ENCODE measurements around the gene TRMT61B.

The TRMT61B gene

GRCh38 chr2:28869494-28870145, 489 bp downstream of the TRMT61B start:
- DNase-seq (ENCODE audit: low read depth), result no peak
- H3K4me3 ChIP-seq (ENCODE audit: low read depth, low read length), result peak overlapping the region; percentile 72

GRCh38 chr2:28868611-28869010, 1.5 kb downstream of the TRMT61B start:
- H3K4me3 ChIP-seq (ENCODE audit: low read depth, low read length), result peak overlapping the region; percentile 16
- no peak for DNase-seq (ENCODE audit: low read depth)

- no peak overlapping the region for H3K4me3 ChIP-seq (ENCODE audit: low read depth, low read length)
- no peak for DNase-seq (ENCODE audit: low read depth)
Measured at GRCh38 chr2:28855977-28856376, 14.1 kb downstream of the TRMT61B start.

- H3K4me3 ChIP-seq (ENCODE audit: low read depth, low read length), result no peak overlapping the region
- DNase-seq (ENCODE audit: low read depth), result no peak
Measured at GRCh38 chr2:28855193-28855592, 14.9 kb downstream of the TRMT61B start.

GRCh38 chr2:28842042-28842441, 28.1 kb downstream of the TRMT61B start:
- no peak for DNase-seq (ENCODE audit: low read depth)
- no peak overlapping the region for H3K4me3 ChIP-seq (ENCODE audit: low read depth, low read length)

- DNase-seq (ENCODE audit: low read depth), result no peak
- H3K4me3 ChIP-seq (ENCODE audit: low read depth, low read length), result no peak overlapping the region
Measured at GRCh38 chr2:28838971-28839370, 31.1 kb downstream of the TRMT61B start.

- DNase-seq (ENCODE audit: low read depth), result no peak
Measured at GRCh38 chr2:28835781-28836180, 34.3 kb downstream of the TRMT61B start.

GRCh38 chr2:28833740-28834470, 36.2 kb downstream of the TRMT61B start:
- no peak for DNase-seq (ENCODE audit: low read depth)
- no peak overlapping the region for H3K4me3 ChIP-seq (ENCODE audit: low read depth, low read length)

More at GRCh38 chr2:28835781-28836180, 34.3 kb downstream of the TRMT61B start:
- no peak overlapping the region for H3K4me3 ChIP-seq (ENCODE audit: low read depth, low read length)

- DNase-seq (ENCODE audit: low read depth), result no peak
- no peak overlapping the region for H3K4me3 ChIP-seq (ENCODE audit: low read depth, low read length)
Measured at GRCh38 chr2:28828382-28828781, 41.7 kb downstream of the TRMT61B start.

GRCh38 chr2:28824870-28825269, 45.2 kb downstream of the TRMT61B start:
- no peak for DNase-seq (ENCODE audit: low read depth)
- H3K4me3 ChIP-seq (ENCODE audit: low read depth, low read length), result no peak overlapping the region

- no peak for DNase-seq (ENCODE audit: low read depth)
- no peak overlapping the region for H3K4me3 ChIP-seq (ENCODE audit: low read depth, low read length)
Measured at GRCh38 chr2:28824207-28824606, 45.9 kb downstream of the TRMT61B start.

- no peak overlapping the region for H3K4me3 ChIP-seq (ENCODE audit: low read depth, low read length)
- no peak for DNase-seq (ENCODE audit: low read depth)
Measured at GRCh38 chr2:28822036-28822435, 48.1 kb downstream of the TRMT61B start.

- no peak for DNase-seq (ENCODE audit: low read depth)
- H3K4me3 ChIP-seq (ENCODE audit: low read depth, low read length), result no peak overlapping the region
Measured at GRCh38 chr2:28821295-28821958, 48.7 kb downstream of the TRMT61B start.

- no peak for DNase-seq (ENCODE audit: low read depth)
- H3K4me3 ChIP-seq (ENCODE audit: low read depth, low read length), result no peak overlapping the region
Measured at GRCh38 chr2:28818053-28818452, 52.1 kb downstream of the TRMT61B start.

- peak within 1 kb of the TSS; percentile 54 for H3K4me3 ChIP-seq (ENCODE audit: low read depth, low read length)
- DNase-seq (ENCODE audit: low read depth), result peak; percentile 31
Measured at GRCh38 chr2:28810384-28811285, 59.5 kb downstream of the TRMT61B start, which contains the start of gene SPDYA. Gene SPDYA (plus strand): TSS chr2:28810834. CDS start chr2:28816015, 5,181 bp downstream.

- DNase-seq (ENCODE audit: low read depth), result no peak
- peak overlapping the region; percentile 54 for H3K4me3 ChIP-seq (ENCODE audit: low read depth, low read length)
Measured at GRCh38 chr2:28809927-28810326, 60.2 kb downstream of the TRMT61B start.

- DNase-seq (ENCODE audit: low read depth), result no peak
- no peak overlapping the region for H3K4me3 ChIP-seq (ENCODE audit: low read depth, low read length)
Measured at GRCh38 chr2:28802975-28803429, 67.1 kb downstream of the TRMT61B start.

- no peak overlapping the region for H3K4me3 ChIP-seq (ENCODE audit: low read depth, low read length)
- DNase-seq (ENCODE audit: low read depth), result no peak
Measured at GRCh38 chr2:28801726-28802125, 68.4 kb downstream of the TRMT61B start.

Measured in skeletal muscle cell (primary cell).